Epidermal melanocyte (primary cell): ENCODE results near the gene GPRC5A.

Source experiments
- DNase-seq: peaks from one replicate; pipeline ENCODE4 v3.0.0; 2011; ENCODE audit warnings: low spot score; ENCODE audit not compliant: insufficient read length

Gene GPRC5A

GRCh38 chr12:12885096-12885792 lies 6.1 kb upstream of the GPRC5A start:
- DNase-seq = no peak

DNA sequence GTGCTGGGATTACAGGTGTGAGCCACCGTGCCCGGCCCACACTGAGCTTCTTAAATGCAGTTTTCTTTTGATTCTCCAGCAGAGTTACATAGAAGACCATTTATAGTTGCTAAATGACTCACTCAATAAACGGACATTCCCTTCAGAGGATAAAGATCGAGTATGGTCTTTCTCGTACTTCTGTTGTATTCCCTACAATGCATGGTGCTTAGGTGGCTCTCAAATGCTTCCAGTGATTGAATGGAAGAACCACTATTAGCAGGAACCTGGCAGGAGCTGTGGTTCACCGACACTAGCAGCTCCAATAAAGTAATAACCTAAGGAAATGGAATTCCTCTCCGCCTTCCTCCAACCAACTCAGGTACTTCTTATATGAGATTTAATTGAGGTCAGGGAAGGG lies 3.9 kb upstream of the GPRC5A start:
- no peak for DNase-seq

- no peak for DNase-seq
Measured at GRCh38 chr12:12889701-12890100, 1.7 kb upstream of the GPRC5A start.

GRCh38 chr12:12890543-12891079 lies 751 bp upstream of the GPRC5A start:
- no peak for DNase-seq

DNA sequence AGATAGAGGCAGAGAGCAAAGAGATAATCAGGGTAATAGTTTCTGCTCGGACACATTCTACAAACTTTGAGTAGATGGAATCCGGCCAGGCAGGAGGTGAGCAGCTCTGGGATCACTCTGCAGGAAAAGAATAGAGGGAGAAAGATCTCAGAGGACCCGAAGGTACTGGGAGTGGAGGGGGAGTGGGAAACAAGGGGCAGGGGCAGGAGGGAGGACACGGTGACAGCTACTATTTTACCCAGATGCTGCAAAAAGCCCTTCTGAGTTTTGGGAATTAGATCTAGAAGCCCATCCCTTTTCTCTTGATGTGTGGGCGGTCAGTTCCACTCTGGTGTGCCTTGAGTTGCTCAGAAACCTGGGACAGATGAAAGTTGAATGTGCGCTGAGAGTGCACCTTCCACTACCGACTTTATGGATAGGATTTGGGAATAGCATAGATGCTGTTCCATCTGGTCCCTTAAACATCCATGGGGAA lies 556 bp downstream of the GPRC5A start:
- no peak for DNase-seq

DNA sequence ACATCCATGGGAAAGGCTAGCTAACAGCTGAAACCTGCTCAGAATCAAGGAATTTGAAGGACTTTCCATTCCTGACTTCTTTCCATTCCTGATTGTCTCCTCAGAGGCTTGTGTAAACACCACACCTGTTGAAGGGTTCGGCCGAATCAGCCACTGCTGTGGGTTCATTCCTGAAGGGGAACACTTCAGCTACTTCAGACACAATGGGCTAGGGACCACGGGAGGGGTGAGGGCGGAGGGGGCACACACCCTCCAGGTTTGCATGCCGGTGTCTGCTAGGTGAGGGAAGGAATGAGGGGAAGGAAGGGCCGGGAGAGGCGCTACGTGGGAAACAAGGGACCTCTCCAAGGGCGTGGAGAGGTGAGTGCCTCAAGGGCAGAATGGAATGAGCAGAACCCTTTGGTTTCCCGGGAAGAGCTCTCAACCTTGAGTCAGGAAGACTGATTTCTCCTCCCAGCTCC lies 1.3 kb downstream of the GPRC5A start:
- DNase-seq = no peak

- DNase-seq = no peak
Measured at GRCh38 chr12:12893438-12893837, 2.1 kb downstream of the GPRC5A start.

GRCh38 chr12:12896260-12896659 lies 4.9 kb downstream of the GPRC5A start:
- DNase-seq = no peak

GRCh38 chr12:12897302-12897701 lies 5.9 kb downstream of the GPRC5A start:
- no peak for DNase-seq

DNA sequence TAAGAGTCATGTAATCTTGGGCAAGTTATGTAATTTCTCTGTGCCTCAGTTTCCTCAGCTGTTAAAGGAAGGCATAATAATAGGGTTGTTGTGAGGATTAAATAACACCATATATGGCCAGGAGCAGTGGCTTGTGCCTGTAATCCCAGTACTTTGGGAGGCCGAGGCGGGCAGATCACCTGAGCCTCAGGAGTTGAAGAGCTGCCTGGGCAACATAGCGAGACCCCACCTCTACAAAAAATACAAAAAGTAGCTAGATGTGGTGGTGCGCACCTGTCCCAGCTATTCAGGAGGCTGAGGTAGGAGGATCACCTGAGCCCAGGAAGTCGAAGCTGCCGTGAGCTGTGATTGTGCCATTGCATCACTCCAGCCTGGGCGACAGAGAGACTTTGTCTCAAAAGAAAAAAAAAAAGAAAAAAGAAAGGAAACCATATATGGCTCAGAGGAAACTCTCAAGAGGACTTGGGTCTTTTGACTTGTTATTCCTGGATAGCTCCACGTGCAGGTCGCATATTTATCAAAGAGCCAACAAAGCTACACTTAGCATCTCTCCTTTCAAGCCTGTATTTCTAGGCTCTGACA lies 6.9 kb downstream of the GPRC5A start:
- no peak for DNase-seq

DNA sequence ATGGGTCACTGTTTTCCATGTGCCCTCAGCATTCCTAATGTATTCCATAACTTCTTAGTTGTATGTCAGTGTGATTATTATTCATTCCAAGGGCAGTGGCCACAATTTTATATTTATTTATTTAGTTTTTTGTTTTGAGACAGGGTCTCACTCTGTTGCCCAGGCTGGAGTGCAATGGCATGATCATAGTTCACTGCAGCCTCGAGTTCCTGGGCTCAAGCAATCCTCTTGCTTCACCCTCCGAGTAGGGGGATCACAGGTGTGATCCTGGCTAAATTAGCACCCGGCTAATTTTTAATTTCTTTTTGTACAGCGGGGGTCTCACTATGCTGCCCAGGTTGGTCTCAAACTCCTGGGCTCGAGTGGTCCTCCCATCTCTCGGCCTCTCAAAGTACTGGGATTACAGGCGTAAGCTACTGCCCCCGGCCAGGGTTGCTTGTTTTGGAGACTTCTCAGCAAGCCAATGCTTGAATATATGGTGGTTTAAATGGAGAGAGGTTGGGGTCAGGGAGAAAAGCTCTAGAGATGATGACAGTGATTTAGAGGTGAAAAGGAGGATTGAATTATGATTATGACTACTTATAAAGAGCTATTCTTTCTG lies 7.6 kb downstream of the GPRC5A start:
- no peak for DNase-seq

DNA sequence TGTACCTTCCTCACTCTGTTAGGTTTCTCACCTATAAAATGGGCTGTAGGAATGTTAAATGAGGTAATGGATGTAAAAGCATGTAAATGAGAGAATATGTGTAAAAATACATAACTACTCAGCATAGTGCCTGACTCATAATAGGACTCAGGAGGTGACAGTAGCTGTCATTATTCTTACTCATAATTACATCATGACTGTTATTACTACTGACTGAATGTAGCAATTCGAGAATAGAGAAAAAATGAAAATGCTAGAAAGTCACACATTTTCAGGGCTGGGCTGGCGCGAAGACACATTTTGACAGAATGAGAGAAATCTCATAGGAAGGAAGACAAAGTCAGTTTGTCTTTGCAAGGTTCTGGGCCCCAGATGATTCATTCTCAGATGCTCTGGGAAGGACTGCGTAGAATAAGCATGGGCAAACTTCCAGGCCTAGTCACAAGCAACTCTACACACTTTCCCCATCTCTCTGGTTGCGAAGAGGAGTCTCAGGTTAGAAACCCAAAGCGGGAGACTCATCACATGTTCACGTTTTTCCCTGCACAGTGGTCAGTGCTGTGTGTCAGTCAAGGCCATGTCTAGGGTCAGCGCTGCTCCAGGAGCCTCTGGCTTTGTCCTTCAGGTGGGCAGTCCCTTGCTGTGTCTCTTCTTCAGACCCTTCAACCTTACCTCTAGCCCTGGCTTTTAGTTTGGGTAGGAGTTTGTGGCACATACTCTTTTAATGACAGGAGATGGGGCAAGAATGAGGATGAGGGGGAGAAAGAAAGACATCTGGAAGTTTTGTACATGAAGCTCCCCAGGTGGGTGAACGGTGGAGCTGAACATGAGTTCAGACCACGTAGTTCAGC lies 8.4 kb downstream of the GPRC5A start:
- no peak for DNase-seq

GRCh38 chr12:12900786-12901157 lies 9.4 kb downstream of the GPRC5A start:
- no peak for DNase-seq

DNA sequence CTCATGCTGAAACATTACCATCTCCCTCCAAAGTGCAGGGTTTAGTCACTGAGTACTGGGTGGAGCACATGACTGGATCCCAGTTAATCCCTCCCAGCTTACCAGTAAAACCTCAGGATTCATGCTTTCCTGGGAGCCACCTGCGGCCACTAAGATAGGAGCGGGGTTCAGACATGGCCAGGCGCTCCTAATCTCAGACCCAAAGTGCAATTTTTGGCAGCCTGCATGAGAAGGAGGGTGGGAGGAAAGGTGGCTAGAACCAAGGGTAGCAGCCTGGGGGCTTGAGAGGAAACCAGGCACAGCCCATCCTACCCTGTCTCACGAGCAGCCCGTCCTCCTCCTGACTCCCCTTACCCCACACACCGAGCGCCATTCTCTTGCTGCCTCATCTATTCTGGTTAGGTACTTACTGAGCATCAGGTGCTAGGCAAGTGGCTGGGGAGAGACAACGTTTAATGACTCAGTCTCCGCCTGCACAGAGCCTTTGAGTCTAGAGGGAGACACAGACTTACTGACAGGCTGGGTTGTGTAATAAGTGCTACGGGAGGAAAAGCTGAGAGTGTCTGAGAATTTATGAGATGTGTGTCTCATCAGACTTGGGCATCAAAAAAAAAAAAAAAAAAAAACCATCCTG lies 9.9 kb downstream of the GPRC5A start:
- DNase-seq = no peak

- no peak for DNase-seq
Measured at GRCh38 chr12:12902036-12902435, 10.7 kb downstream of the GPRC5A start.

- no peak for DNase-seq
Measured at GRCh38 chr12:12903642-12904609, 12.6 kb downstream of the GPRC5A start.

DNA sequence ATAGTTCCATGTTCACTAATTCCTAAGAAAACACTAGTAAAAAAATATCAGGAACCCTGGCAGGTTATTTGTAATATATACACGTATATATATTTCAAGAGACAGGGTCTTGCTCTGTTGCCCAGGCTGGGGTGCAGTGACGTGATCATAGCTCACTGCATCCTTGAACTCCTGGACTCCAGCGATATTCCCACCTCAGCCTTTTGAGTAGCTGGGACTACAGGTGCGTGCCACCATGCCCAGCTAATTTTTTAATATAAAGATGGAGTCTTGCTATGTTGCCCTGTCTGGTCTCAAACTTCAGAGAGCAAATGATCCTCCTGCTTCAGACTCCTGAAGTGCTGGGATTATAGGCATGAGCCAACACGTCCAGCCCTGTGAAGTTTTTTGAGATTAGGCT lies 16.2 kb downstream of the GPRC5A start:
- no peak for DNase-seq

GRCh38 chr12:12908252-12908651 lies 16.9 kb downstream of the GPRC5A start:
- DNase-seq = no peak

DNA sequence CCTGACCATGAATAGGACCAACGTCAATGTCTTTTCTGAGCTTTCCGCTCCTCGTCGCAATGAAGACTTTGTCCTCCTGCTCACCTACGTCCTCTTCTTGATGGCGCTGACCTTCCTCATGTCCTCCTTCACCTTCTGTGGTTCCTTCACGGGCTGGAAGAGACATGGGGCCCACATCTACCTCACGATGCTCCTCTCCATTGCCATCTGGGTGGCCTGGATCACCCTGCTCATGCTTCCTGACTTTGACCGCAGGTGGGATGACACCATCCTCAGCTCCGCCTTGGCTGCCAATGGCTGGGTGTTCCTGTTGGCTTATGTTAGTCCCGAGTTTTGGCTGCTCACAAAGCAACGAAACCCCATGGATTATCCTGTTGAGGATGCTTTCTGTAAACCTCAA lies 17.3 kb downstream of the GPRC5A start:
- no peak for DNase-seq
